Measurements from ENCODE around the gene OR5B21.

DNA sequence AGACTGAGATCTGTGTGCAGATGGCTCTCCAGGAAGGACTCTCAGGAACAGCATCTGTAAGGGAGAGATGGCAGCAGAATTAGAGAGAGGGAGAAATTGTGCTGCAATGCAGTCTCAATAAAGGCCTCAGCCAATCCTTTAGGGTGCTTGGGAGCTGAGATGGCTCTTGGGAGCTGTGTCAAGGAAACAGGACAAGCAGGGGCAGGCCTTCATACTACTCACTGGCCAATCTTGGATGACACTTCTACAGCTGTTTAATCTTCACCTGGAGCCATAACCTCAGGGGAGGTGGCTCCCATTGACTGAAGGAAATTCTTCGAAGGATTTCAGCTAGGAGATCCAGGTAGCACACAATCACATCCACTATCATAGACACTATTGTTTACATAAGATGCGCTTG, 10.0 kb downstream of the OR5B21 start:
- TF ChIP-seq POLR2A (IDR thresholded peaks at IDR 0.05; ENCODE audit: extremely low read depth, insufficient read length), result no peak
- TF ChIP-seq, protein P1, sequence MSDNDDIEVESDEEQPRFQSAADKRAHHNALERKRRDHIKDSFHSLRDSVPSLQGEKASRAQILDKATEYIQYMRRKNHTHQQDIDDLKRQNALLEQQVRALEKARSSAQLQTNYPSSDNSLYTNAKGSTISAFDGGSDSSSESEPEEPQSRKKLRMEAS (IDR thresholded peaks at IDR 0.05; ENCODE audit: low read depth, low read length), result no peak
- TF ChIP-seq, protein P2, sequence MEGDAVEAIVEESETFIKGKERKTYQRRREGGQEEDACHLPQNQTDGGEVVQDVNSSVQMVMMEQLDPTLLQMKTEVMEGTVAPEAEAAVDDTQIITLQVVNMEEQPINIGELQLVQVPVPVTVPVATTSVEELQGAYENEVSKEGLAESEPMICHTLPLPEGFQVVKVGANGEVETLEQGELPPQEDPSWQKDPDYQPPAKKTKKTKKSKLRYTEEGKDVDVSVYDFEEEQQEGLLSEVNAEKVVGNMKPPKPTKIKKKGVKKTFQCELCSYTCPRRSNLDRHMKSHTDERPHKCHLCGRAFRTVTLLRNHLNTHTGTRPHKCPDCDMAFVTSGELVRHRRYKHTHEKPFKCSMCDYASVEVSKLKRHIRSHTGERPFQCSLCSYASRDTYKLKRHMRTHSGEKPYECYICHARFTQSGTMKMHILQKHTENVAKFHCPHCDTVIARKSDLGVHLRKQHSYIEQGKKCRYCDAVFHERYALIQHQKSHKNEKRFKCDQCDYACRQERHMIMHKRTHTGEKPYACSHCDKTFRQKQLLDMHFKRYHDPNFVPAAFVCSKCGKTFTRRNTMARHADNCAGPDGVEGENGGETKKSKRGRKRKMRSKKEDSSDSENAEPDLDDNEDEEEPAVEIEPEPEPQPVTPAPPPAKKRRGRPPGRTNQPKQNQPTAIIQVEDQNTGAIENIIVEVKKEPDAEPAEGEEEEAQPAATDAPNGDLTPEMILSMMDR (IDR thresholded peaks at IDR 0.05; ENCODE audit: low read depth, low read length), result no peak
- TF ChIP-seq MYC (IDR thresholded peaks at IDR 0.05; ENCODE audit: low read depth, low read length), result no peak

Measured in NB4 (cell line).